K562 (cell line): ENCODE results near the gene TP53I13. TPM values are rescaled to one million over a fixed set of nuclear protein-coding genes. Genes with fewer than 3 reads are reported as not detected.

ENCODE experiments used
- CHD4 ChIP-seq: fragments of 200-600 bp; sonication (generic); IDR thresholded peaks from 3 replicates; pipeline ENCODE4 v1.6.1; 2012; ENCODE audit warnings: low read depth, mild to moderate bottlenecking, mixed read lengths, low read length, inconsistent platforms; ENCODE audit not compliant: insufficient read depth, insufficient replicate concordance, poor library complexity, severe bottlenecking
- ESRRA ChIP-seq: fragments of 450-650 bp; IDR thresholded peaks from 2 replicates; pipeline ENCODE4 v1.6.1; 2014; ENCODE audit warnings: low read depth, mild to moderate bottlenecking, moderate library complexity, borderline replicate concordance
- ETV5 ChIP-seq: sonication (generic); formaldehyde crosslinking; IDR thresholded peaks from 2 replicates; pipeline ENCODE4 v1.4.0; 2020; ENCODE audit warnings: low read depth, mild to moderate bottlenecking, missing genetic modification reagents
- HBP1 ChIP-seq: fragments of 450-650 bp; formaldehyde crosslinking; IDR thresholded peaks from 2 replicates; pipeline ENCODE4 v1.4.0; 2022; ENCODE audit warnings: missing genetic modification characterization
- HDAC1 ChIP-seq, 2 experiments: fragments of 450-650 bp; IDR thresholded peaks; 2 replicates each; pipeline ENCODE4 v1.6.1; 2016 to 2017; ENCODE audit warnings: inconsistent platforms in 1 of 2, mild to moderate bottlenecking in 1 of 2, moderate library complexity in 1 of 2
- HNRNPL ChIP-seq: fragments of 200-400 bp; formaldehyde crosslinking; IDR thresholded peaks from 2 replicates; pipeline ENCODE4 v1.6.1; 2017; ENCODE audit warnings: low read depth, mild to moderate bottlenecking, low read length
- LEF1 ChIP-seq: fragments of 450-650 bp; IDR thresholded peaks from 2 replicates; pipeline ENCODE4 v1.6.1; 2016; ENCODE audit warnings: mild to moderate bottlenecking
- MBD2 ChIP-seq: sonication (generic); IDR thresholded peaks from 2 replicates; pipeline ENCODE4 v1.6.1; 2016; ENCODE audit warnings: low read depth, borderline replicate concordance
- MTA3 ChIP-seq: fragments of 450-650 bp; formaldehyde crosslinking; IDR thresholded peaks from 2 replicates; pipeline ENCODE4 v1.6.1; 2017; ENCODE audit warnings: mild to moderate bottlenecking, borderline replicate concordance
- POLR2G ChIP-seq: fragments of 200-400 bp; formaldehyde crosslinking; IDR thresholded peaks from 2 replicates; pipeline ENCODE4 v1.6.1; 2017; ENCODE audit warnings: low read depth, mild to moderate bottlenecking, antibody characterized with exemption, low read length, moderate library complexity
- PRPF4 ChIP-seq: fragments of 200-400 bp; formaldehyde crosslinking; IDR thresholded peaks from one replicate; pipeline ENCODE4 v1.6.1; 2017; ENCODE audit warnings: low read length, low read depth, mild to moderate bottlenecking; ENCODE audit not compliant: insufficient read depth, poor library complexity, severe bottlenecking
- PTBP1 ChIP-seq: fragments of 200-400 bp; formaldehyde crosslinking; IDR thresholded peaks from 2 replicates; pipeline ENCODE4 v1.6.1; 2017; ENCODE audit warnings: low read depth, low read length
- TAL1 ChIP-seq: fragments of 450-650 bp; IDR thresholded peaks from 2 replicates; pipeline ENCODE4 v1.6.1; 2016; ENCODE audit warnings: mild to moderate bottlenecking
- TBP ChIP-seq: optimal IDR thresholded peaks from 2 replicates; pipeline ENCODE3; 2011; ENCODE audit warnings: low read depth, low read length, improper control_type of control experiment
- ZMIZ1 ChIP-seq, 2 experiments: fragments of 150-350 bp in 1 of 2; IDR thresholded peaks; 2 replicates each; pipeline ENCODE4 v1.6.1; 2012 to 2016; ENCODE audit warnings: low read depth in 2 of 2, low read length in 2 of 2, mild to moderate bottlenecking in 1 of 2, moderate library complexity in 1 of 2
- ZNF282 ChIP-seq: sonication (generic); formaldehyde crosslinking; IDR thresholded peaks from 2 replicates; pipeline ENCODE4 v1.8.1; 2023; ENCODE audit warnings: missing genetic modification reagents
- ZNF395 ChIP-seq: fragments of 200-800 bp; sonication (Bioruptor generic); IDR thresholded peaks from 2 replicates; pipeline ENCODE4 v1.6.1; 2017; ENCODE audit warnings: missing genetic modification characterization, missing compliant biosample characterization
- ZNF41 ChIP-seq: fragments of 250-450 bp; sonication (Bioruptor Pico); conservative IDR thresholded peaks from 2 replicates; pipeline ENCODE4 v1.4.0; 2020; ENCODE audit warnings: mild to moderate bottlenecking
- ZNF511 ChIP-seq: sonication (generic); formaldehyde crosslinking; IDR thresholded peaks from 2 replicates; pipeline ENCODE4 v1.8.0; 2022; ENCODE audit warnings: mild to moderate bottlenecking, missing genetic modification reagents
- polyA plus RNA-seq, 8 experiments: library from polyadenylated mRNA; depleted of rRNA in 4 of 8; stranded (reverse) in 5 of 8; unstranded in 3 of 8; fragments of >200 nt; fragmentation: Nextera tagmentation in 2 of 8; fragmentation: Illumina TruSeq in 1 of 8; extraction: Ambion mirVana in 2 of 8; extraction: Trizol in 1 of 8; gene quantifications; 2 replicates each; pipeline versions ENCODE4 v1.2.1 to v1.2.3, GENCODE V29; 2011 to 2014; ENCODE audit warnings: inconsistent platforms in 1 of 8, missing spikeins in 1 of 8
- total RNA-seq, 7 experiments: library from RNA; depleted of rRNA in 6 of 7; stranded (reverse); fragments of >200 nt in 6 of 7; fragmentation: Illumina TruSeq in 2 of 7; extraction: Trizol in 2 of 7; gene quantifications; 2 replicates each; pipeline versions ENCODE4 v1.2.1 to v1.2.3, GENCODE V29; 2011 to 2021; ENCODE audit warnings: low replicate concordance in 1 of 7

Gene TP53I13
- total and polyA plus RNA-seq, 9 of the 15 experiments (the other 6 are each of a cell fraction or from before 2014, with no cell fraction given) = 0.08 to 28.3 (median 9.1) TPM

- TF ChIP-seq ZMIZ1 (IDR thresholded peaks at IDR 0.05; ENCODE audit: low read depth in 2 of 2, low read length in 2 of 2) (no peak), PTBP1 (no peak), HNRNPL (no peak), HBP1 (CRISPR knock-in tag) (no peak), POLR2G (peak; percentile 83), ETV5 (CRISPR knock-in tag) (no peak), CHD4 (no peak), ZNF511 (CRISPR knock-in tag) (no peak), TBP (peak; percentile 45), TAL1 (no peak), MTA3 (no peak; the same call in 1 of the 2 replicates), ZNF41 (CRISPR knock-in tag) (no peak), ZNF395 (CRISPR knock-in tag) (peak; percentile 76; the same call in 1 of the 2 replicates), MBD2 (peak; percentile 36; the same call in 1 of the 2 replicates), LEF1 (no peak), PRPF4 (no peak), ESRRA (no peak), HDAC1 (IDR thresholded peaks at IDR 0.05) (no peak; a peak in 1 of 4 replicates), ZNF282 (CRISPR knock-in tag) (no peak)
These were observed at the start of gene TP53I13 (continued) for GRCh38 chr17:29568331-29569244.
